Erythroblast (primary cell): ENCODE measurements around the gene KRTAP10-1.

Experiments used
- GATA1 ChIP-seq: IDR thresholded peaks from 2 replicates; pipeline ENCODE4 v1.6.1; 2011; ENCODE audit warnings: low read depth, mild to moderate bottlenecking, control low read depth, low read length, moderate library complexity
- POLR2A ChIP-seq: IDR thresholded peaks from 2 replicates; pipeline ENCODE4 v1.6.1; 2011; ENCODE audit warnings: mild to moderate bottlenecking, low read length

DNA sequence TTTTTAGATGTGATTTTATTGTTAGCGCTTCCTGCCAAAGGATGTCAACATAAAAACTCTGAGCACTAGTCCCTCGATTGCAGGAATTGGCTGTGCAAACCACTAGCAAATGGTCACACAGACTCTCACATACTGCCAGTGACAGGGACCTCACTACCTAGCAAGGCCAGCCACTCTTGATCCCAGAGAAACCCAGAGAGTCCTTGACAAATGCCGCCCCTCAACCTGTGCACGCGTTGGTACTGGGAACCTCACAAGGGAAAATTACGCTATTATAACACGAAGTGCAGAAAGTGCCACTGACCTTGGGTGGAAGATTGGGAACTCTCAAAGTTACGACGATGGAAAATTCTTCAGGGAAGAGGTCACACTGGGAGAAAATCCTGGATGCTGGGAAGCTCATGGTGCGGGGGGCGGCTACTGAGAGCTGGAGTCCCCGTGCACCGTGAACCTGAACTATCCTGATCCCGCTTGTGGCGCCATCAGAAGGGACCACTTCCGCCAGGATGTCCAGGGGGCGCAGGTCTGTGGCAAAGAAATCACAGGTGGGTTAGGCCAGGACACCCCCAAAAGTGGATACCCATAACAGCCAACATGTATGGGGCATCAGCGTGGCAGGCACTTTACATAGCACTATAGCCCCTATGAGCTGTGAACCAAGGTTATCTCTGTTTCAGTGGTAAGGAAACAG, 27.6 kb upstream of the KRTAP10-1 start:
- TF ChIP-seq POLR2A (no peak), GATA1 (no peak)
